Natural killer cell (primary cell): ENCODE data around the gene SULT1B1. TPM values are rescaled to one million over a fixed set of nuclear protein-coding genes. Genes with fewer than 3 reads are reported as not detected.

Experiments
- ATAC-seq, 3 donors: fragments of 150-1000 bp in 2 of 3; fragments of 200-7000 bp in 1 of 3; cut with Tn5 transposase; 1 replicate in 1 of 3; 2 replicates in 2 of 3; pipeline ENCODE4 v1.10.0; 2021; ENCODE audit warnings: mild to moderate bottlenecking in 2 of 3, moderate library complexity in 2 of 3
- DNase-seq, 2 donors: peaks; one replicate each; pipeline versions ENCODE4 v3.0.0 to v3.0.0-alpha.2; 2013 to 2021; ENCODE audit warnings: mixed read lengths in 1 of 2
- H3K27ac ChIP-seq: one replicate; pipeline ENCODE4 v1.5.1; 2013; ENCODE audit warnings: mild to moderate bottlenecking, low read length
- H3K27me3 ChIP-seq: one replicate; pipeline ENCODE4 v1.6.1; 2013; ENCODE audit warnings: low read length; ENCODE audit not compliant: control insufficient read depth, insufficient read depth
- H3K36me3 ChIP-seq: one replicate; pipeline ENCODE4 v1.6.1; 2013; ENCODE audit warnings: low read length; ENCODE audit not compliant: control insufficient read depth, insufficient read depth
- H3K4me1 ChIP-seq: one replicate; pipeline ENCODE4 v1.6.1; 2013; ENCODE audit warnings: low read length; ENCODE audit not compliant: control insufficient read depth, insufficient read depth
- H3K4me3 ChIP-seq: one replicate; pipeline ENCODE4 v1.5.1; 2013; ENCODE audit warnings: low read length
- H3K9me3 ChIP-seq: one replicate; pipeline ENCODE4 v1.6.1; 2013; ENCODE audit warnings: low read length; ENCODE audit not compliant: control insufficient read depth, insufficient read depth
- H3K27ac Mint-ChIP-seq, 2 donors: one replicate each; pipeline ENCODE4 v1.8.0; 2022; ENCODE audit warnings: mild to moderate bottlenecking in 2 of 2, mixed read lengths in 2 of 2, moderate library complexity in 1 of 2
- H3K27me3 Mint-ChIP-seq, 2 donors: one replicate each; pipeline ENCODE4 v1.8.0; 2022; ENCODE audit warnings: low read depth in 2 of 2, mixed read lengths in 2 of 2
- H3K36me3 Mint-ChIP-seq: one replicate; pipeline ENCODE4 v1.8.0; 2022; ENCODE audit warnings: mixed read lengths
- H3K4me1 Mint-ChIP-seq, 2 donors: one replicate each; pipeline ENCODE4 v1.8.0; 2022; ENCODE audit warnings: mixed read lengths in 2 of 2
- H3K4me3 Mint-ChIP-seq: one replicate; pipeline ENCODE4 v1.8.0; 2022; ENCODE audit warnings: mild to moderate bottlenecking, moderate library complexity, mixed read lengths
- H3K9me3 Mint-ChIP-seq, 2 donors: one replicate each; pipeline ENCODE4 v1.8.0; 2022; ENCODE audit warnings: mixed read lengths in 2 of 2
- CTCF ChIP-seq: fragments of 200-600 bp; IDR thresholded peaks from one replicate; pipeline ENCODE4 v1.8.0; 2022; ENCODE audit warnings: antibody characterized with exemption
- WGBS: methylation state at CpG from one replicate; pipeline ENCODE4 v1.1.7; 2013; ENCODE audit warnings: missing lambda C conversion rate; ENCODE audit not compliant: insufficient coverage; 5-methylcytosine and 5-hydroxymethylcytosine counted together
- intact Hi-C: fragments of 100-400 bp; cut with micrococcal nuclease; formaldehyde crosslinking; loops from one replicate; pipeline ENCODE4 v1.14.2; 2022
- total RNA-seq, 4 donors: library from RNA; stranded (reverse); fragments of 120-200 nt in 1 of 4; gene quantifications; one replicate each; pipeline versions ENCODE4 v1.2.3 to v1.2.4, GENCODE V29; 2013 to 2022

Gene SULT1B1
- total RNA-seq, 3 donors from 2014 or later (not counting 1 experiment from before 2014, with no cell fraction given): 11.9 to 24.6 (median 24.5) TPM

- DNase-seq (no peak), ATAC-seq (no peak)
- no peaks in the 10 kb centered on the region for H3K9me3 Mint-ChIP-seq
- H3K9me3 ChIP-seq: no peaks in the 10 kb centered on the region
- no peaks in the 10 kb centered on the region for H3K27me3 Mint-ChIP-seq
- no peak overlapping the region for H3K27ac ChIP-seq
- no peaks in the 10 kb centered on the region for H3K27me3 ChIP-seq
- no peaks in the 10 kb centered on the region for H3K4me1 Mint-ChIP-seq
- H3K4me3 Mint-ChIP-seq: no peak overlapping the region
- H3K4me1 ChIP-seq: no peaks in the 10 kb centered on the region
- no peaks in the 10 kb centered on the region for H3K36me3 ChIP-seq
- intact Hi-C loops: no loop called here
- TF ChIP-seq CTCF: no peak
- H3K4me3 ChIP-seq: no peak overlapping the region
- no peaks in the 10 kb centered on the region for H3K36me3 Mint-ChIP-seq
- no peak overlapping the region for H3K27ac Mint-ChIP-seq
These were observed 27.5 kb upstream of the SULT1B1 start for GRCh38 chr4:69787879-69788278.

GRCh38 chr4:69786547-69786946 is 26.1 kb upstream of the SULT1B1 start:
- DNase-seq (no peak), ATAC-seq (no peak)
- intact Hi-C loops: no loop called here
- no peak for TF ChIP-seq CTCF
- no peaks in the 10 kb centered on the region for H3K27me3 Mint-ChIP-seq
- no peaks in the 10 kb centered on the region for H3K36me3 Mint-ChIP-seq
- H3K9me3 ChIP-seq: no peaks in the 10 kb centered on the region
- no peaks in the 10 kb centered on the region for H3K36me3 ChIP-seq
- no peaks in the 10 kb centered on the region for H3K9me3 Mint-ChIP-seq
- no peak overlapping the region for H3K27ac Mint-ChIP-seq
- H3K27me3 ChIP-seq: no peaks in the 10 kb centered on the region
- H3K4me3 Mint-ChIP-seq: no peak overlapping the region
- no peak overlapping the region for H3K4me3 ChIP-seq
- H3K27ac ChIP-seq: no peak overlapping the region
- no peaks in the 10 kb centered on the region for H3K4me1 Mint-ChIP-seq
- no CpG with 5 or more reads among the region's 1 CpG for WGBS
- H3K4me1 ChIP-seq: no peaks in the 10 kb centered on the region

GRCh38 chr4:69785211-69785831 is 24.9 kb upstream of the SULT1B1 start:
- ATAC-seq: no peak
- Mint-ChIP-seq H3K9me3 (no peaks in the 10 kb centered on the region), H3K27ac (no peak overlapping the region), H3K36me3 (no peaks in the 10 kb centered on the region), H3K27me3 (no peaks in the 10 kb centered on the region), H3K4me1 (no peaks in the 10 kb centered on the region), H3K4me3 (no peak overlapping the region)
- Histone ChIP-seq H3K27me3 (no peaks in the 10 kb centered on the region), H3K36me3 (no peaks in the 10 kb centered on the region), H3K9me3 (no peaks in the 10 kb centered on the region), H3K4me1 (no peaks in the 10 kb centered on the region), H3K4me3 (no peak overlapping the region), H3K27ac (no peak overlapping the region)
- TF ChIP-seq CTCF: no peak
- DNase-seq: no peak
- no CpG with 5 or more reads among the region's 1 CpG for WGBS
- intact Hi-C loops: no loop called here

- intact Hi-C loops: no loop called here
- no peak overlapping the region for H3K4me3 ChIP-seq
- no peak overlapping the region for H3K27ac ChIP-seq
- H3K27me3 ChIP-seq: no peaks in the 10 kb centered on the region
- Mint-ChIP-seq H3K4me3 (no peak overlapping the region), H3K36me3 (no peaks in the 10 kb centered on the region), H3K9me3 (no peaks in the 10 kb centered on the region), H3K4me1 (no peaks in the 10 kb centered on the region), H3K27me3 (no peaks in the 10 kb centered on the region), H3K27ac (no peak overlapping the region)
- no peaks in the 10 kb centered on the region for H3K9me3 ChIP-seq
- no peaks in the 10 kb centered on the region for H3K4me1 ChIP-seq
- H3K36me3 ChIP-seq: no peaks in the 10 kb centered on the region
- TF ChIP-seq CTCF: no peak
- no peak for ATAC-seq
- no peak for DNase-seq
- 91% methylated on average over 15 of the region's 15 CpGs for WGBS
These were observed 22.4 kb upstream of the SULT1B1 start for GRCh38 chr4:69782651-69783310.
